GM15510 (cell line): Measurements from ENCODE around the gene LDLRAD3.

ENCODE experiments used
- POLR2A ChIP-seq: IDR thresholded peaks from 3 replicates; pipeline ENCODE4 v1.6.1; 2011; ENCODE audit warnings: borderline replicate concordance; ENCODE audit not compliant: insufficient read length; ENCODE audit errors: extremely low read depth

The LDLRAD3 gene

DNA sequence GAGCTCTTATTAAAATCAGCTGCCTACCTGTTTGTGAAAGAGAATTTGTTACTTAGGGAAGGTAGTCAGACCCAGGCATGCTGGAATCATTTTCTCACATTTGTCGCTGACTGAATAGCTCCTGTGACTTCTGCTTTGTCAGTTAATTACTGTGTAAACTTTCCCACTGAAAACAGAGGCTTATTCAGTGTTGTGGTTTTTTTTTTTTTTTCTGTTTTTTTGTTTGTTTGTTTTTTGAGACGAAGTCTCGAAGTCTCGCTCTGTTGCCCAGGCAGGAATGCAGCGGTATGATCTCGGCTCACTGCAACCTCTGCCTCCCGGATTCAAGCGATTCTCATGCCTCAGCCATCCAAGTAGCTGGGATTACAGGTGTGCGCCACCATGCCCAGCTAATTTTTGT is 5.6 kb upstream of the LDLRAD3 start:
- no peak for TF ChIP-seq POLR2A

GRCh38 chr11:35943309-35943708 is 553 bp upstream of the LDLRAD3 start:
- TF ChIP-seq POLR2A, result no peak

- TF ChIP-seq POLR2A, result no peak
Observed at GRCh38 chr11:35944503-35945136, 758 bp downstream of the LDLRAD3 start.

- TF ChIP-seq POLR2A, result no peak
Observed at GRCh38 chr11:35945137-35945518, 1.3 kb downstream of the LDLRAD3 start.

DNA sequence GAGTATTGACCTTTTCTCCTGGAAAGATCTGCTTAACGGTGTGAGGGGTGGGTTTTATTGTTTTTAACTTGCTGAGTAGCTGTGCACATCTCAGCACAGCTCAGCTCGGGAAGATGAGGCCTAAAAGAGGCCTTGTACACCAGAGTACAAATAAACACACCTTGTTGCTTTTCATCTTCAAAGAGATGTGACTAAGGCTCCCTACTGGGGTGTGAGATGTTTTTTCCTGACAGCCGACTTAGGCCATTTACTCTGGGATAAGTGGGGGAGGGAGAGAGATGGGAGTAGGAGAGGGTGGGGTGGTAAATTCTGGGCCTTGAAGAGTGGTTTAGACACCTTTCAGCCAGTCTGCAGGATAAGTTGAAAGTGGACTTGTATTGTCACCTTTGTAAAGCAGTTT is 2.9 kb downstream of the LDLRAD3 start:
- no peak for TF ChIP-seq POLR2A

GRCh38 chr11:35947437-35947836 is 3.6 kb downstream of the LDLRAD3 start:
- TF ChIP-seq POLR2A, result no peak

- no peak for TF ChIP-seq POLR2A
Observed at GRCh38 chr11:35949242-35949641, 5.4 kb downstream of the LDLRAD3 start.

DNA sequence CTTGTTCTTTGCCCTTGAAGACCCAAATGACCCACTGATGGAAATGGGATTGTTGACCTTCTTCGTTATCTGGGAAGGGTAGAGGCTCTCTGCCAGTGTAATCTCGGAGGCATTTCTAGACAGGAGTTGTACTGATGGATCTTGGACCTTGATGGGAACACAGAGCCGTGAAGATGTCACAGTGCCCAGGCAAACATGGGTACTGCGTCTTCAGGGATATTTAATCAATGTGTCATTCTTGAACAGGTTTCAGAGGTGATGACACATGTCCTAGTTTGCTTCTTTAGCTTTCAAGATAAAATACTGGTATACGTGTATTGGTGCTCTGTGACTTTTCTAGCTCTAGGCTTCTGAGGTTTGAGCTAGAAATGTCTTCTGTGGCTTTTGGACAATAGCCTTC is 6.2 kb downstream of the LDLRAD3 start:
- no peak for TF ChIP-seq POLR2A

- TF ChIP-seq POLR2A, result no peak
Observed at GRCh38 chr11:35951680-35952079, 7.8 kb downstream of the LDLRAD3 start.

DNA sequence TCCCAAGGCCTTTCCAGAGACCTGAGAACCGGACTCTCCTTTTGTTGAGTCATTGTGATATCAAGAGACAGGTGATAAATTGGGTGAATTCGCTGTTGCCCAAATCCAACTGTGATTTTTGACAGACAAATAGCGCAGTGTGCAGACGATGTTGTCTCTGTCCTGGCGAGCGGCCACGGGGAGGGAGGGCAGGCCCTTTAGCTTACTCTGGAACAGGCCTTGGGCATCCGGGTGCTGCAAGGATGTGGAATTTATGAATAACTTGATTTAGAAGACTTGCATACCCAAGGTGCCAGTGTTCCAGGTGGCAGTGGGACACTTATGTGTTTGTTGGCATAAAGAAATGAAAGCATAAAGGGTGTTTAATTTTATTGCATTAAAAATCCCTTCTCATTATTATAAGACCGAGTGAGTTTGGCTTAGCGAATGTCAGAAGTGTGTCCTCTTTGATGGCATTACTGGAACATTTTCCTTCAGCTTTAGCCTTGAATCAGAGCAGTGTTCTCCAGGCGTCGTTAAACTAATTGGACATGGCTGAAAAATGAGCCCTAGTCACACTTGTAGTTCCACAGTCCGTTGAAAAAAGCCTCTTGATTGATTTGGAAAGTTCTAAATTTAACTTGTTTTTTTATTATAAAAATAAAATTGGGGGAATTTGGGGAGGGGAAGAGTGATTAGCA is 9.4 kb downstream of the LDLRAD3 start:
- no peak for TF ChIP-seq POLR2A

GRCh38 chr11:35954205-35954604 is 10.3 kb downstream of the LDLRAD3 start:
- TF ChIP-seq POLR2A, result no peak

GRCh38 chr11:35955636-35956035 is 11.8 kb downstream of the LDLRAD3 start:
- no peak for TF ChIP-seq POLR2A

DNA sequence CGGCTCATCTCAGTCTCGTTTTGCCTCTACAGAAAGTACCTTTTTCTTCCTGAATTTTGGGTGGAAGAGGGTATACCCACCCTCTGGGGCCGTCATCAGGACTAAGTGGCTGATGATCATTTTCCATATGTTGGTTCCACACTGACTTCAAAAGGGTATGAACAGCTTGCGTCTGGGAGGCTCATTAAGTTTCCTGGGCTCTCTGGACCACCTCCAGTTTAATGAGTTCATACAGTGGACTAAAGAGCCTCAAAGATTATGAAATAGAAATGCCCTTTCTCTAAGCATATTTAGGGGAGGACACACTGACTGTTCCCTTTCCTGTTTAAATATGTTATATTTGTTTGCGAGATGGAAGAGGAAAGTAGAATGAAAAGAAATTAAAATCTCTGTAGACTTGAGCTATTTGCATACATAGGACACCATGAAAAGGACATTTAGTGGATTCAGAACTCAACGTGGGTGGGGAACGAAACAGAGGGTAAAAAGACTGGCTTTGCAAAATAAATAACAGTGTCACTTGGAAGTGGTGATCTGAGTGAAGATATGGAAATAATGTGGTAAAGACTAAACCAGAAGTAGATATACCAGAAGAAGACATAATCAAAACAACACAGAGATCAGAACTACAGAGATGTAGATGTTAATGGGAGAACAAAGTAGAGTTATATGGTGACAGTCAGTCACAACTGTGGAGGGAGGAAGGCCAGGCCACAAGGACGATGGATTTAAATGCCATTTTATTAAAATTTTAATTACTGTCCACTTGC is 18.7 kb downstream of the LDLRAD3 start:
- TF ChIP-seq POLR2A, result no peak

GRCh38 chr11:35963911-35964310 is 20.0 kb downstream of the LDLRAD3 start:
- no peak for TF ChIP-seq POLR2A

DNA sequence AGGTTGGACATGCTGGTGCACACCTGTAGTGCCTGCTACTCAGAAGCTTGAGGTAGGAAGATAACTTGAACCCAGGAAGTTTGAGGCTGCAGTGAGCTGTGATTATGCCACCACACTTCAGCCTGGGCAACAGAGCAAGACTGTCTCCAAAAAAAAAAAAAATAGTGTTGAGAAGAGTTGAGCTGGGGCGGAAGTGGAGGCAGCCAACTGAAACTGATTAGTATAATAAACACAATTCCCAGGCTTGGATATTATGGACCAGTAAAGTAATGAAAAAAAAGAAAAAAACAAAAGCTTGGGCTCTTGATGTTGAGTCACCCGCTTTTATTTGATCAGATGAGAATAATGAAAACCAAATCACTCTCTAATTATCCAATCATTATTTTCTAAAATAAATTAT is 21.0 kb downstream of the LDLRAD3 start:
- TF ChIP-seq POLR2A, result no peak

DNA sequence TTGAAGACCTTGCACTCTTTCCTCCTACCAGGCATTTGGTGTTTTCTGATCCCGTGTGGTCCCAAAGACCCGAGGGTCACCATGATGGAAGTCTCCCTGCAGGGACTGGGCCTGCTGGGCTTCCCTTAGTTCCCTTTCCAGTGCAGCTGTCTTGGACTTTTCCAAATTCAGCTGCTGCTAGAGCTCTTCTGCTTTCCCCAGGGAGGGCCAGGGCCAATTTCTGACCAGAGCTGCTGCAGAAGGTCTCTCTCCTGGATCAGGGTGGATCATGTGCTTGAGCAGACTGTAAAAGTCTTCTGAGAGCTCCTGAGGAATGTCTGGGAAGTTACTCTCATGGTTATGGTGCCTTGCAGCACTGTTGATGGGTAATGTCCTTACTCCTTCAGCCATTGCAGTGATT is 23.2 kb downstream of the LDLRAD3 start:
- TF ChIP-seq POLR2A, result no peak
